GM12878 (cell line): Measurements from ENCODE around the gene LCE3E. TPM values are rescaled to one million over a fixed set of nuclear protein-coding genes. Genes with fewer than 3 reads are reported as not detected.

Source experiments
- ASH2L ChIP-seq: fragments of 300-600, 200-600 bp; sonication (generic); IDR thresholded peaks from 2 replicates; pipeline ENCODE4 v1.6.1; 2017; ENCODE audit warnings: low read depth, mild to moderate bottlenecking, borderline replicate concordance
- ATF2 ChIP-seq: IDR thresholded peaks from 2 replicates; pipeline ENCODE4 v1.6.1; 2012; ENCODE audit warnings: low read length, inconsistent platforms
- BCL11A ChIP-seq: IDR thresholded peaks from 2 replicates; pipeline ENCODE4 v1.6.1; 2011; ENCODE audit warnings: low read depth, low read length
- CBFB ChIP-seq: IDR thresholded peaks from 2 replicates; pipeline ENCODE4 v1.6.1; 2016; ENCODE audit warnings: antibody characterized with exemption, low read depth
- EED ChIP-seq: sonication (generic); IDR thresholded peaks from 2 replicates; pipeline ENCODE4 v1.6.1; 2016; ENCODE audit warnings: antibody characterized with exemption, low read depth
- ETV6 ChIP-seq, 2 experiments: fragments of 450-650 bp in 1 of 2; IDR thresholded peaks in 1 of 2; conservative IDR thresholded peaks in 1 of 2; 2 replicates each; pipeline ENCODE4 v1.6.1; 2014; ENCODE audit warnings: antibody characterized with exemption in 1 of 2, borderline replicate concordance in 1 of 2, low read depth in 1 of 2, mild to moderate bottlenecking in 1 of 2, moderate library complexity in 1 of 2
- FOS ChIP-seq: IDR thresholded peaks from 3 replicates; pipeline ENCODE4 v1.6.1; 2011; ENCODE audit warnings: borderline replicate concordance; ENCODE audit not compliant: insufficient read length; ENCODE audit errors: extremely low read depth
- IKZF2 ChIP-seq, 2 experiments: fragments of 450-650 bp; IDR thresholded peaks; 2 replicates each; pipeline ENCODE4 v1.6.1; 2017; ENCODE audit warnings: mild to moderate bottlenecking in 2 of 2, moderate library complexity in 2 of 2
- IRF4 ChIP-seq: IDR thresholded peaks from 2 replicates; pipeline ENCODE4 v1.6.1; 2011; ENCODE audit warnings: low read depth, low read length
- JUNB ChIP-seq: IDR thresholded peaks from 2 replicates; pipeline ENCODE4 v1.6.1; 2016; ENCODE audit warnings: antibody characterized with exemption, mild to moderate bottlenecking
- KLF5 ChIP-seq: fragments of 450-650 bp; IDR thresholded peaks from 2 replicates; pipeline ENCODE4 v1.6.1; 2014; ENCODE audit warnings: mild to moderate bottlenecking; ENCODE audit not compliant: partially characterized antibody
- MEF2A ChIP-seq: IDR thresholded peaks from 2 replicates; pipeline ENCODE4 v1.6.1; 2011; ENCODE audit warnings: low read depth, mild to moderate bottlenecking, low read length, moderate library complexity; ENCODE audit not compliant: insufficient read depth
- MEF2B ChIP-seq: fragments of 450-650 bp; IDR thresholded peaks from 2 replicates; pipeline ENCODE4 v1.6.1; 2018; ENCODE audit warnings: mild to moderate bottlenecking, moderate library complexity; ENCODE audit not compliant: partially characterized antibody, poor library complexity, severe bottlenecking
- MLLT1 ChIP-seq: fragments of 450-650 bp; IDR thresholded peaks from 2 replicates; pipeline ENCODE4 v1.6.1; 2016; ENCODE audit warnings: mild to moderate bottlenecking
- MXI1 ChIP-seq: fragments of 150-350 bp; IDR thresholded peaks from 2 replicates; pipeline ENCODE4 v1.6.1; 2011; ENCODE audit warnings: low read depth, mild to moderate bottlenecking, inconsistent platforms, low read length, improper control_type of control experiment
- NFIC ChIP-seq: IDR thresholded peaks from 2 replicates; pipeline ENCODE4 v1.6.1; 2012; ENCODE audit warnings: low read depth, mild to moderate bottlenecking, inconsistent platforms, low read length, moderate library complexity
- NR2C1 ChIP-seq: fragments of 450-650 bp; IDR thresholded peaks from 2 replicates; pipeline ENCODE4 v1.6.1; 2017; ENCODE audit warnings: antibody characterized with exemption, mild to moderate bottlenecking, moderate library complexity
- PAX8 ChIP-seq: fragments of 450-650 bp; IDR thresholded peaks from 2 replicates; pipeline ENCODE4 v1.6.1; 2017; ENCODE audit warnings: mild to moderate bottlenecking, moderate library complexity
- PBX3 ChIP-seq: IDR thresholded peaks from 2 replicates; pipeline ENCODE4 v1.6.1; 2011; ENCODE audit warnings: mild to moderate bottlenecking, low read depth, low read length, moderate library complexity; ENCODE audit not compliant: insufficient replicate concordance
- POU2F2 ChIP-seq: IDR thresholded peaks from 3 replicates; pipeline ENCODE4 v1.6.1; 2011; ENCODE audit warnings: low read depth, mild to moderate bottlenecking, low read length, borderline replicate concordance
- RCOR1 ChIP-seq: conservative IDR thresholded peaks from 2 replicates; pipeline ENCODE4 v1.6.1; 2012; ENCODE audit warnings: low read depth, low read length, improper control_type of control experiment
- RELA ChIP-seq: fragments of 450-650 bp; IDR thresholded peaks from 2 replicates; pipeline ENCODE4 v1.8.0; 2014; ENCODE audit warnings: borderline replicate concordance; ENCODE audit not compliant: partially characterized antibody
- RUNX3 ChIP-seq: IDR thresholded peaks from 2 replicates; pipeline ENCODE4 v1.6.1; 2012; ENCODE audit warnings: low read length, inconsistent platforms
- SUPT20H ChIP-seq: IDR thresholded peaks from 2 replicates; pipeline ENCODE4 v1.6.1; 2011; ENCODE audit warnings: low read depth, mild to moderate bottlenecking, low read length, moderate library complexity, borderline replicate concordance; ENCODE audit not compliant: control insufficient read depth
- TCF12 ChIP-seq: IDR thresholded peaks from 2 replicates; pipeline ENCODE4 v1.6.1; 2011; ENCODE audit warnings: low read depth, mild to moderate bottlenecking, low read length
- polyA plus RNA-seq, 11 experiments: library from polyadenylated mRNA; depleted of rRNA in 4 of 11; unstranded in 6 of 11; stranded (reverse) in 5 of 11; fragments of >200 nt; fragmentation: Nextera tagmentation in 4 of 11; fragmentation: Illumina TruSeq in 1 of 11; extraction: Ambion mirVana in 4 of 11; extraction: Trizol in 1 of 11; gene quantifications; 1 replicate in 1 of 11; 2 replicates in 10 of 11; pipeline versions ENCODE4 v1.2.1 to v1.2.3, GENCODE V29; 2011 to 2016; ENCODE audit warnings: inconsistent platforms in 2 of 11, missing spikeins in 2 of 11, low read depth in 1 of 11
- total RNA-seq, 4 experiments: library from RNA; depleted of rRNA in 3 of 4; stranded (reverse); fragments of >200 nt in 3 of 4; fragmentation: Illumina TruSeq in 1 of 4; extraction: Trizol in 1 of 4; gene quantifications; 2 replicates each; pipeline versions ENCODE4 v1.2.1 to v1.2.3, GENCODE V29; 2013 to 2021

Gene LCE3E
- total and polyA plus RNA-seq, 10 of the 15 experiments (the other 5 are each of a cell fraction or from before 2014, with no cell fraction given): not detected

- 0 out of 2 replicates have a peak, but pooled peaks have one; percentile 51 for TF ChIP-seq ATF2
- no peak for TF ChIP-seq RELA
- TF ChIP-seq TCF12: no peak
- TF ChIP-seq BCL11A: 0 out of 2 replicates have a peak, but pooled peaks have one; percentile 19
- TF ChIP-seq ETV6 (conservative IDR thresholded peaks at IDR 0.05 in 1 of 2, IDR thresholded peaks at IDR 0.05 in 1 of 2; ENCODE audit: borderline replicate concordance in 1 of 2, low read depth in 1 of 2): peak in 1 of 2 experiments; percentile 59; a peak in 1 of 4 replicates
- peak; percentile 59; the same call in 1 of the 2 replicates for TF ChIP-seq MEF2A
- no peak for TF ChIP-seq NR2C1
- TF ChIP-seq EED: peak; percentile 29; the same call in 1 of the 2 replicates
- TF ChIP-seq MEF2B: no peak
- no peak for TF ChIP-seq FOS
- no peak for TF ChIP-seq POU2F2
- TF ChIP-seq JUNB: peak; percentile 88
- TF ChIP-seq IRF4: peak; percentile 75; the same call in 1 of the 2 replicates
- TF ChIP-seq IKZF2 (IDR thresholded peaks at IDR 0.05): peak in 1 of 2 experiments; percentile 14; a peak in 1 of 4 replicates
- TF ChIP-seq PBX3: no peak
- no peak for TF ChIP-seq SUPT20H
- TF ChIP-seq PAX8: no peak
- TF ChIP-seq MXI1: no peak
- TF ChIP-seq MLLT1: no peak
- peak; percentile 66 for TF ChIP-seq RUNX3
- no peak for TF ChIP-seq RCOR1
- no peak for TF ChIP-seq KLF5
- no peak for TF ChIP-seq ASH2L
- TF ChIP-seq CBFB: no peak
- TF ChIP-seq NFIC: peak; percentile 62; the same call in 1 of the 2 replicates
- TF ChIP-seq, all 136 proteins: peak for 10
These were observed 1.5 kb downstream of the LCE3E start (continued) for GRCh38 chr1:152565115-152565514.
